ENCODE results near the gene NUP133.

GRCh38 chr1:229509576-229509975 is 1.4 kb upstream of the NUP133 start:
- TF ChIP-seq POLR2A (IDR thresholded peaks at IDR 0.05), result no peak
- TF ChIP-seq, protein P1, sequence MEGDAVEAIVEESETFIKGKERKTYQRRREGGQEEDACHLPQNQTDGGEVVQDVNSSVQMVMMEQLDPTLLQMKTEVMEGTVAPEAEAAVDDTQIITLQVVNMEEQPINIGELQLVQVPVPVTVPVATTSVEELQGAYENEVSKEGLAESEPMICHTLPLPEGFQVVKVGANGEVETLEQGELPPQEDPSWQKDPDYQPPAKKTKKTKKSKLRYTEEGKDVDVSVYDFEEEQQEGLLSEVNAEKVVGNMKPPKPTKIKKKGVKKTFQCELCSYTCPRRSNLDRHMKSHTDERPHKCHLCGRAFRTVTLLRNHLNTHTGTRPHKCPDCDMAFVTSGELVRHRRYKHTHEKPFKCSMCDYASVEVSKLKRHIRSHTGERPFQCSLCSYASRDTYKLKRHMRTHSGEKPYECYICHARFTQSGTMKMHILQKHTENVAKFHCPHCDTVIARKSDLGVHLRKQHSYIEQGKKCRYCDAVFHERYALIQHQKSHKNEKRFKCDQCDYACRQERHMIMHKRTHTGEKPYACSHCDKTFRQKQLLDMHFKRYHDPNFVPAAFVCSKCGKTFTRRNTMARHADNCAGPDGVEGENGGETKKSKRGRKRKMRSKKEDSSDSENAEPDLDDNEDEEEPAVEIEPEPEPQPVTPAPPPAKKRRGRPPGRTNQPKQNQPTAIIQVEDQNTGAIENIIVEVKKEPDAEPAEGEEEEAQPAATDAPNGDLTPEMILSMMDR (IDR thresholded peaks at IDR 0.05), result no peak

All from thyroid gland (tissue), 4 donors.